Measurements from ENCODE around the gene SLC43A1. TPM values are rescaled to one million over a fixed set of nuclear protein-coding genes. Genes with fewer than 3 reads are reported as not detected.
A peak's percentile ranks its signal among the peaks of the same experiment; 100 is the strongest.

SLC43A1 gene
- total RNA-seq, 1 donor from 2014 or later, result 3.3 TPM

- Mint-ChIP-seq H3K4me1 (peaks cover 20% of the 10 kb centered on the region), H3K36me3 (no peaks in the 10 kb centered on the region), H3K27me3 (ENCODE audit: low read depth) (no peaks in the 10 kb centered on the region), H3K4me3 (no peak overlapping the region), H3K9me3 (no peaks in the 10 kb centered on the region), H3K27ac (no peak overlapping the region)
- TF ChIP-seq, protein P1, sequence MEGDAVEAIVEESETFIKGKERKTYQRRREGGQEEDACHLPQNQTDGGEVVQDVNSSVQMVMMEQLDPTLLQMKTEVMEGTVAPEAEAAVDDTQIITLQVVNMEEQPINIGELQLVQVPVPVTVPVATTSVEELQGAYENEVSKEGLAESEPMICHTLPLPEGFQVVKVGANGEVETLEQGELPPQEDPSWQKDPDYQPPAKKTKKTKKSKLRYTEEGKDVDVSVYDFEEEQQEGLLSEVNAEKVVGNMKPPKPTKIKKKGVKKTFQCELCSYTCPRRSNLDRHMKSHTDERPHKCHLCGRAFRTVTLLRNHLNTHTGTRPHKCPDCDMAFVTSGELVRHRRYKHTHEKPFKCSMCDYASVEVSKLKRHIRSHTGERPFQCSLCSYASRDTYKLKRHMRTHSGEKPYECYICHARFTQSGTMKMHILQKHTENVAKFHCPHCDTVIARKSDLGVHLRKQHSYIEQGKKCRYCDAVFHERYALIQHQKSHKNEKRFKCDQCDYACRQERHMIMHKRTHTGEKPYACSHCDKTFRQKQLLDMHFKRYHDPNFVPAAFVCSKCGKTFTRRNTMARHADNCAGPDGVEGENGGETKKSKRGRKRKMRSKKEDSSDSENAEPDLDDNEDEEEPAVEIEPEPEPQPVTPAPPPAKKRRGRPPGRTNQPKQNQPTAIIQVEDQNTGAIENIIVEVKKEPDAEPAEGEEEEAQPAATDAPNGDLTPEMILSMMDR (IDR thresholded peaks at IDR 0.05; ENCODE audit: unreplicated experiment), result no peak
- DNase-seq (ENCODE audit: low spot score in 2 of 2, unreplicated experiment in 2 of 2), result no peak
Measured at GRCh38 chr11:57529012-57529411, 13.5 kb upstream of the SLC43A1 start.

- H3K27me3 Mint-ChIP-seq (ENCODE audit: low read depth), result peaks cover 4% of the 10 kb centered on the region
- H3K36me3 Mint-ChIP-seq, result no peaks in the 10 kb centered on the region
- H3K9me3 Mint-ChIP-seq, result no peaks in the 10 kb centered on the region
- H3K4me3 Mint-ChIP-seq, result no peak overlapping the region
- TF ChIP-seq, protein P1 (IDR thresholded peaks at IDR 0.05; ENCODE audit: unreplicated experiment), result peak; percentile 88
- H3K4me1 Mint-ChIP-seq, result peaks cover 20% of the 10 kb centered on the region
- peak in 1 of 2 experiments; percentile 84 for DNase-seq (ENCODE audit: low spot score in 2 of 2, unreplicated experiment in 2 of 2)
- H3K27ac Mint-ChIP-seq, result no peak overlapping the region
Measured at GRCh38 chr11:57527056-57527631, 11.6 kb upstream of the SLC43A1 start.

- H3K27me3 Mint-ChIP-seq (ENCODE audit: low read depth), result peaks cover 16% of the 10 kb centered on the region
- no peaks in the 10 kb centered on the region for H3K4me1 Mint-ChIP-seq
- no peaks in the 10 kb centered on the region for H3K36me3 Mint-ChIP-seq
- TF ChIP-seq, protein P1 (IDR thresholded peaks at IDR 0.05; ENCODE audit: unreplicated experiment), result no peak
- H3K9me3 Mint-ChIP-seq, result no peaks in the 10 kb centered on the region
- DNase-seq (ENCODE audit: low spot score in 2 of 2, unreplicated experiment in 2 of 2), result no peak
- no peak overlapping the region for H3K27ac Mint-ChIP-seq
- H3K4me3 Mint-ChIP-seq, result no peak overlapping the region
Measured at GRCh38 chr11:57523419-57523818, 7.9 kb upstream of the SLC43A1 start.

GRCh38 chr11:57521116-57521515 is 5.6 kb upstream of the SLC43A1 start:
- no peak overlapping the region for H3K27ac Mint-ChIP-seq
- H3K9me3 Mint-ChIP-seq, result no peaks in the 10 kb centered on the region
- no peaks in the 10 kb centered on the region for H3K36me3 Mint-ChIP-seq
- H3K27me3 Mint-ChIP-seq (ENCODE audit: low read depth), result peaks cover 33% of the 10 kb centered on the region
- no peak overlapping the region for H3K4me3 Mint-ChIP-seq
- no peak for DNase-seq (ENCODE audit: low spot score in 2 of 2, unreplicated experiment in 2 of 2)
- H3K4me1 Mint-ChIP-seq, result peaks cover under 1% of the 10 kb centered on the region
- TF ChIP-seq, protein P1 (IDR thresholded peaks at IDR 0.05; ENCODE audit: unreplicated experiment), result no peak

DNA sequence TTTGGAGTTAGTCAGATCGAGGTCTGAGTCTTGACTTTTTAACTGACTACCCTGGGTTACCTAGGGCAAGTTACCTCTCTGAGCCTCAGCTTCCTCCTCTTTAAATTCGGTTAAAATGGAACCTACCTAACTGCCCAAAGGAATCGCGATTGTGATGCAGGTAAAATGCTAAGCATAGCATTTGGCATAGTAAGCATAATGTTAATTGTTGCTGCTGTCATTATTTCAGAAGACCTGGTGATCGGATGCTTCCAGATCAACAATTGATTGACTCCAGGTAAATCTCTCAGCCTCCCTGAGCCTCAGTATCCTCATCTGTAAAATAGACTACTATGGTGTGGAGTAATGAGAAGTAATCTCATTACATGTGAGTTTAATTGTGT is 550 bp upstream of the SLC43A1 start:
- Mint-ChIP-seq H3K4me3 (peak overlapping the region; percentile 74), H3K27me3 (ENCODE audit: low read depth) (peaks cover 73% of the 10 kb centered on the region), H3K27ac (no peak overlapping the region), H3K9me3 (no peaks in the 10 kb centered on the region), H3K4me1 (peaks cover 11% of the 10 kb centered on the region), H3K36me3 (no peaks in the 10 kb centered on the region)
- TF ChIP-seq, protein P1 (IDR thresholded peaks at IDR 0.05; ENCODE audit: unreplicated experiment), result no peak
- DNase-seq (ENCODE audit: low spot score in 2 of 2, unreplicated experiment in 2 of 2), result no peak
